Head of caudate nucleus (tissue), 42 donors: Measurements from ENCODE around the gene UBE2E2.

Experiments used
- DNase-seq, 42 donors: peaks; one replicate each; pipeline versions ENCODE4 v3.0.0 to v3.0.0-alpha.2; 2020 to 2021; ENCODE audit warnings: mixed read lengths in 7 of 42
- intact Hi-C: fragments of 100-400 bp; cut with DNase I; formaldehyde crosslinking; loops from one replicate; pipeline ENCODE4 v1.15.0; 2022

Gene UBE2E2

GRCh38 chr3:23185861-23186260 is 17.3 kb upstream of the UBE2E2 start:
- intact Hi-C loops = no loop called here
- DNase-seq = no peak

- DNase-seq = no peak
- intact Hi-C loops = no loop called here
These were observed 13.9 kb upstream of the UBE2E2 start for GRCh38 chr3:23189187-23189586.

GRCh38 chr3:23192816-23193215 is 10.3 kb upstream of the UBE2E2 start:
- intact Hi-C loops = no loop called here
- DNase-seq = no peak

- intact Hi-C loops = no loop called here
- DNase-seq = no peak
These were observed 9.3 kb upstream of the UBE2E2 start for GRCh38 chr3:23193831-23194230.

GRCh38 chr3:23198801-23199200 is 4.3 kb upstream of the UBE2E2 start:
- no peak for DNase-seq
- intact Hi-C loops = no loop called here

GRCh38 chr3:23199649-23200048 is 3.5 kb upstream of the UBE2E2 start:
- intact Hi-C loops = loop anchor here (10.0 kb wide), 1 partner anchor 615 kb away; no protein-coding TSS in a partner anchor
- DNase-seq = no peak

GRCh38 chr3:23201154-23201838 is 1.8 kb upstream of the UBE2E2 start:
- no peak for DNase-seq
- intact Hi-C loops = loop anchor here (10.0 kb wide), 1 partner anchor 614 kb away; no protein-coding TSS in a partner anchor

GRCh38 chr3:23202203-23202920 is 765 bp upstream of the UBE2E2 start:
- peak in 18 of 42 donors; percentile 17 to 78 (median 52) for DNase-seq
- intact Hi-C loops = loop anchor here (10.0 kb wide), 1 partner anchor 612 kb away; no protein-coding TSS in a partner anchor

- DNase-seq = peak in 40 of 42 donors; percentile 5 to 68 (median 36)
- intact Hi-C loops = loop anchor here (10.0 kb wide), 1 partner anchor 611 kb away; no protein-coding TSS in a partner anchor
These were observed 692 bp downstream of the UBE2E2 start for GRCh38 chr3:23203708-23204330.

GRCh38 chr3:23206366-23206765 is 3.2 kb downstream of the UBE2E2 start:
- intact Hi-C loops = loop anchor here (10.0 kb wide), 1 partner anchor 608 kb away; no protein-coding TSS in a partner anchor
- no peak for DNase-seq

- intact Hi-C loops = loop anchor here (10.0 kb wide), 1 partner anchor 606 kb away; no protein-coding TSS in a partner anchor
These were observed 6.0 kb downstream of the UBE2E2 start for GRCh38 chr3:23209103-23209502.

GRCh38 chr3:23209747-23210487 is 6.8 kb downstream of the UBE2E2 start:
- DNase-seq = no peak
- intact Hi-C loops = loop anchor here (10.0 kb wide), 1 partner anchor 605 kb away; no protein-coding TSS in a partner anchor

More at GRCh38 chr3:23209103-23209502, 6.0 kb downstream of the UBE2E2 start:
- no peak for DNase-seq

GRCh38 chr3:23213813-23214212 is 10.7 kb downstream of the UBE2E2 start:
- DNase-seq = no peak
- intact Hi-C loops = no loop called here

- intact Hi-C loops = no loop called here
- DNase-seq = no peak
These were observed 14.9 kb downstream of the UBE2E2 start for GRCh38 chr3:23217872-23218554.

- no peak for DNase-seq
- intact Hi-C loops = no loop called here
These were observed 16.0 kb downstream of the UBE2E2 start for GRCh38 chr3:23219117-23219516.

- intact Hi-C loops = no loop called here
- DNase-seq = peak in 2 of 42 donors; percentile 22 to 25
These were observed 16.4 kb downstream of the UBE2E2 start for GRCh38 chr3:23219552-23219951.

- intact Hi-C loops = no loop called here
- no peak for DNase-seq
These were observed 18.0 kb downstream of the UBE2E2 start for GRCh38 chr3:23221136-23221535.

GRCh38 chr3:23232016-23232415 is 28.9 kb downstream of the UBE2E2 start:
- intact Hi-C loops = no loop called here
- no peak for DNase-seq

GRCh38 chr3:23232854-23233253 is 29.7 kb downstream of the UBE2E2 start:
- DNase-seq = no peak
- intact Hi-C loops = no loop called here
